Measurements from ENCODE around the gene CHRNA3.
"Not testable (repeated sequence)": the region's sequence is repeated elsewhere in the genome, so short reads cannot be mapped to it uniquely, and the experiment has no call there.

CHRNA3 gene

DNA sequence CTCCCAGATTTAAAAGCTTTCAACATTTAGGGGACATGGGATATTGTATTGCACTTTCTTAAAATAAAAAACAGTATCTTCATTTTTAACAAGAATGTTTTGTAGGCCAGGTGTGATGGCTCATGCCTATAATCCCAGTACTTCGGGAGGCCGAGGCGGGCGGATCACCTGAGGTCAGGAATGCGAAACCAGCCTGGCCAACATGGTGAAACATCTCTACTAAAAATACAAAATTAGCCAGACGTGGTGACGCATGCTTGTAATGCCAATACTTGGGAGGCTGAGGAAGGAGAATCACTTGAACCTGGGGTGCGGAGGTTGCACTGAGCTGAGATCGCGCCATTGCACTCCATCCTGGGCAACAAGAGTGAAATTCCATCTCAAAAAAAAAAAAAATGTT lies 60.6 kb downstream of the CHRNA3 start:
- not testable (repeated sequence) for DNase-seq (ENCODE audit: low spot score)

DNA sequence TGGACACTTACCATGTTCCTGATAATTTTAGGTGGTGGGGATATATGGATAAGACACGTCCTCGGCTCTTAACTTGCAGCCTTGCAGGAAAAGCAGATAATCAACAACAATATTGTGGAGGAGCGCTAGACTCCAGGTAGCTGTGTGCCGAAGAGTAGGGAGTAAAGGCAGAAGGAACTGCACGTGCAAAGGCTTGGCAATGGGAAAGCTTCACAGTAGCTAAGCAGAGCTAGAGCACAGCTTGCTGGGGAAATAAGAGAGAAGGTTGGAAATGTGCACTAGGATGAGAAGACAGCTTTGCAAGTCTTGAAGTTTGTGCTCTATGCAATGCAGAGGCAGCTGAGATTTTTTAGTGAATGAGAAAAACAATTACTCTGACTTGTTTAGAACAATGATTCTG lies 68.2 kb downstream of the CHRNA3 start:
- no peak for DNase-seq (ENCODE audit: low spot score)

DNA sequence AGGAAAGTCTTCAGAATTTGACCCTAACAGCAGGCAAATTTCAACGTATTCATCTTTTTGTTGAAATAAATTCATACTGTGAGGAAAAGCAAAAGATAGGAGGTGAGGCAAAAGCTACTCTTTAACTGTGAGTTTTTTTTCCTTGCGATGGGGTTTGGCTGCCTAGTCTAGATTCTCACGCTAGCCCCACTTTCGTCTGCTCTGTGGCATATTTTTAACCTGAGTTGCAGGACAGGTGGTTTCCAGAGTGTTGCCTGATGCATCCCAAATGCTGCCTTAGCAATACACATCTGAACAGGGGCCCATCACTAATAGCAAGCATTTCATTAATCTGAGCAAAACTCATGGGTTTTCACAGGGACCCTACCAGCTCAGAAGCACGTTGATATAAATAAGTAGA lies 68.9 kb downstream of the CHRNA3 start:
- no peak for DNase-seq (ENCODE audit: low spot score)

DNA sequence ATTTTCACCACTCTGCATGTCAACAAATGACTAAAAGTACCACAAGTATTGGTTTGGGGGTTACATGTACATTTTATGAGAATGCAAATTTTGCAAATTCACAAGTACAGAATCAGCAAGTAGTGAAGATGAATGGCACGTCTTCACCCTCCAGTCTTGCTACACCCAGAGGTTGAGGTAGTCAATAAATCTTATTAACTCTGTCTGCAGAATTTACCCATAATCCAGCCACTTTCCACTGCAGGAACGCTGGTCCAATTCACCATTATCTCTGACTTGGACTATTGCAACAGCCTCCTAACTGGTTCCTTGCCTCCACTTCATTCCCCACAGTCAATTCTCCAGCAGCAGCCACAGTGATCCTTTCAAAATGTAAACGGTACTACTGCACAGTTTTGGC lies 70.0 kb downstream of the CHRNA3 start:
- no peak for DNase-seq (ENCODE audit: low spot score)

DNA sequence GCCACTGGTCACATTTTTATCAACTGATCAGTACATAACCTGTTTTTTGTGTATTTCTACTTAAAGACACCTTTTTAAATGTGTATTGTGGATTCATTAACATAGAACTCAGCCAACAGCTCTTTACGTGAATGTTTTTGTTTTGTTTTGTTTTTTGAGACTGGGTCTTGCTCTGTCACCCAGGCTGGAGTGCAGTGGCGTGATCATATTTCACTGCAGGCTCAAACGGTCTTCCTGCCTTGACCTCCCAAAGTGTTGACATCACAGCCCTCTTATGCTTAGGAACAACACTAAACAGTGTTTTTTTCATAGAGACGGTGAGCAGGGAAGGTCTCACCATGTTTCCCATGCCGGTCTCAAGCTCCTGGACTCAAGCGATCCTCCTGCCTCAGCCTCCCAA lies 70.6 kb downstream of the CHRNA3 start:
- DNase-seq (ENCODE audit: low spot score) = no peak

Measured in iPS-NIHi11 (cell line).